ENCODE results near the gene ENDOD1.

ENDOD1 gene

GRCh38 chr11:95142431-95142830 is 52.8 kb downstream of the ENDOD1 start:
- DNase-seq (ENCODE audit: low read depth in 2 of 2) = no peak

GRCh38 chr11:95143106-95143681 is 53.5 kb downstream of the ENDOD1 start:
- DNase-seq (ENCODE audit: low read depth in 2 of 2) = no peak

DNA sequence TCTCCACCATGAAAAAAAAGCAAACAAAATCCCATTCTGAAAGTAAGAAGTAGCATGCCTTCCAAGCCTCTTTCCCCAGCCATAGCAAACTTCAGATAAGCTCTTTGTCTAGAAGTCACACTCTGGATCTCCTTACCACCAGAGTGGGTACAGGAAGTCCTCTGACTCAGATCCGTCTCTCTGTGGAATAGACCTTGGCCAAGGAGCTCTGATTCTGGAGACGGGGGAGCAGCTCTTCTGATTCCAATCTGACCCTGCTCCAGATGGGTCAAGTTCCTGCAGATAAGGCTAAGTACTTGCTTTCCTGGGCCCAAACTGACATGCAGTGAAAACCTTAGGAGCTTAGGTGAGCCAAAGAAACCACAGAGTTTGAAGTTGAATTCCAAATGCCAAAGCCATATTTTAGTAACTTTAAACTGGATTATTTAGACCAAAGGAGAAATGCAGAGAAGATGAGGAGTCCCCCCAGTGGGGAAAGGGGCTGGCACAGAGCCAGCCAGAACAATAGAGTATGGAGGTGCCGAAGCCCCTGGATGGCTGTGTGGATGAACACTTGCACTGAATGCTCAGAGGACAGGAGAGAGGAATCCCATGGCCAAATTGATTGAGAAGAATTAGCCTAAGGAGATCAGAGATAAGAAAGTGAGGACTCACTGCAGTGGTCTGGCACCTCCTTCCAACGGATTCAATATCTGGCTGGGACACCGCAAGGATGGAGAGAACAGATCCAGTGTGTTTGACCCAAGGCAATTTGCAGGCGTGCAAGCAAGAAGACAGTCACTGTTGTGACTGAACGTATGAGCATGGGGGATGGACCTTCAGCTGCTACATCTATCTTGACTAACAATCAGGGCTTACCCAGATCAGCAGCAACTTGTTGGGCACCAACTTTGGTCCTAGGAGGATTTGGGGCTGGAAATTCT is 54.9 kb downstream of the ENDOD1 start:
- DNase-seq (ENCODE audit: low read depth in 2 of 2) = no peak

GRCh38 chr11:95145430-95146060 is 55.9 kb downstream of the ENDOD1 start:
- DNase-seq (ENCODE audit: low read depth in 2 of 2) = no peak

DNA sequence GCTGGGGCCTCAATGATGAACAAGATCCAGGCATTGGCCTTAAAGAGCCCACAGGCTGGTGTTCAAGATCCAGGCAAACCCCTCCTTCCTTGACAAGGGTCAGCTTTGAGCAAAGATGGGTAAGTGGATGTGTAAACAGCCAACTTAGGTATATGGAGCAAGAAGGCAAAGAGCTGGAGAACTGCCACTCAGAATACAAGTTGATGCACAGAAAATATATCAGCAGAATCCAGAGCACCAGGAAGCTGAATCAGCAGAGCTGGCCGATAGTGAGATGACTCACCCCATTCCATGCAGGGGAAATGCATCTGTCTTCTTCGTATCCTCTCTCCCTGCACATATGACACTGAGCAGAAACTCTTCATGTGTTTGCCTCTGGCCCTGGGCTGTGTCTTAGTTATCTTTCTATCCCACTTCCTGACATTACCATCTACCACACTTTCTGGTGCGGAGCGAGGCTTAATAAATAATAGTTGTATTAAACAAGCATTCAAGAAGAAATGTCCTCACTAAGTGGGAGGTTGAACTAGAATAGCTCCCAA is 57.8 kb downstream of the ENDOD1 start:
- no peak for DNase-seq (ENCODE audit: low read depth in 2 of 2)

DNA sequence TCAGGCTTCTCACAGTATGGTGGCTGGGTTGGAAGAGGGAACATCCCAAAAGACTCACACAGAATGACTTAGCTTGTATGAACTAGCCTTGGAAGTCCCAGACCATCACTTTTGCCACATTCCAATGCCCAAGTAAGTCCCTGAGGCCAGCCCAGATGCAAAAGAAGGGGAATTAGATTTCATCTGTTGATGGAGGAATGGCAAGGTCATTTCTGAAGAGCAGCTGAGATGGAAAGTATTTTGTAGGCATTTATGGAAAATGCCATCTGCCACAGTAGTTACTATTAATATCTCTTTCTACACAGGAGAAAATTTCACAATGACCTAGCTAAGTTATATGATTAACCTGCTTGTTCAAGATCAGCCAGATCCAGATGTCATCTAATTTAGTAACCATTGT is 58.8 kb downstream of the ENDOD1 start:
- no peak for DNase-seq (ENCODE audit: low read depth in 2 of 2)

- no peak for DNase-seq (ENCODE audit: low read depth in 2 of 2)
Observed at GRCh38 chr11:95148938-95149337, 59.3 kb downstream of the ENDOD1 start.

DNA sequence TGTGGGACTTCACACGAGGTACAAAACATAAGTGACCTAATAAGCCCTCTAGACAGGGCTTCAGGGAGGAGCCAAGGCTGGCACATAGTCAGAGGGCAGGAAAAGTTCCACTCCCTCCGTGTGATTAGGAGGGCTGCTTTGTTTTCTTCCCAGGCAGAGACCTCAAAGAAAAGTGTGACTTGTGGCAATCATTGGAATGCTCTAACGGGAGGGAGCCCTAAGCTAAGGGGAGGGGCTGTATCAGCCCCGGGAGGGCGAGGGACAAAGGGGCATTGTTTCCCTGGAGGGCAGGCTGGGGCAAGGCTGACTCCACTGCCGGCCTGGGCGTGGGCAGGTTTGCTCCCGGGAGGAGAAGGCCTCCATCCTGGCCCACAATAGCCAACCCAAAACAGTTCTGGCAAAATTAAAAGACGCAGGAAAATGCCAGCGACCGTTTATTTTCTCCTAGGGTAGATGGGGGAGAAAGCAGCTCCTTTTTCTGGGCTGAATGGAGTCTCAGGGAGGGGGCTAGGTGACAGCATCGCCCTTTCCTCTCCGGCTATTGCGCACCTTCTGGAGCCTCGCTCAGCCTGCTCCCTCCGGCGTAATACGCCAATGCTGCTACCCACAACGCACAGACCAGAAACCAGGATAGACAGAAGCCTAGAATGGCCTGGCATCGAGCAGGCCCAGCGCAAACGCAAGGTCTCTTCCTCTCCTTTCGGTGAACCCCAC is 60.2 kb downstream of the ENDOD1 start:
- DNase-seq (ENCODE audit: low read depth in 2 of 2) = no peak

DNA sequence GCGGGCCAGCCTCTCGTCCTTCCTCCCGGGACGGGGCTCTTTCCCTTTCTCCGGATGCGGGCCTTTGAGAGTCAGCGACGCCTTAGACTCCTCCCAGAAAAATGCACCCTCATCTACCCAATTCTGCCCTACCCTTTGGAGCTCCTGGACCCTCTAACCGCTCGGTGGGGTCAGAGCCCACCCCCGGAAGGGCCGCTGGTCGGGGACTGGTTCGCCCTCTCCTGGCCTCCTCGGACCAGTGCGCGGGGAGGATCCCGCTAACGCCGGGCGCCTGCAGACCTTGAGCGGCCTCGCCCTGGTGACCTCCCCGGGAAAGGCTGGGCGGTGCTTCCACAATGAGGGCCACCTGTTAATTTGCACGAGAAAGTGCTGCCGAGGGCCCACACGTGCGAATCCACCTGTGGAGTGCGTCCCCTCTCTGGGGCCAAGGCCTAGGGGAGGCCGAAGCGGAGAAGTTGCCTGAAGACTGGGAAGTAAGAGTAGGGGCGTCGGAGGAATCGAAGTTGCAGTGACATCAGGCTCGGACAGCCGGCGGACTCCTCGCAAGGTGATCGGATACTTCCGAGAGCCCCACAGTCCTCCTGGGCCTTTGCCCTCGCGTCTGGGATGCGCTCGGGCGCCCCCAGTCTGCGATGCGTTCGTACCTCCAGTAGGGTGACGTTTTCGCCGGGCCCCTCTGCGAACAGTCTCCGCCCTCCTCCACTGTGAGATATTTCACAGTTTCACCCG is 61.5 kb downstream of the ENDOD1 start:
- DNase-seq (ENCODE audit: low read depth in 2 of 2) = peak; percentile 83 to 85

DNA sequence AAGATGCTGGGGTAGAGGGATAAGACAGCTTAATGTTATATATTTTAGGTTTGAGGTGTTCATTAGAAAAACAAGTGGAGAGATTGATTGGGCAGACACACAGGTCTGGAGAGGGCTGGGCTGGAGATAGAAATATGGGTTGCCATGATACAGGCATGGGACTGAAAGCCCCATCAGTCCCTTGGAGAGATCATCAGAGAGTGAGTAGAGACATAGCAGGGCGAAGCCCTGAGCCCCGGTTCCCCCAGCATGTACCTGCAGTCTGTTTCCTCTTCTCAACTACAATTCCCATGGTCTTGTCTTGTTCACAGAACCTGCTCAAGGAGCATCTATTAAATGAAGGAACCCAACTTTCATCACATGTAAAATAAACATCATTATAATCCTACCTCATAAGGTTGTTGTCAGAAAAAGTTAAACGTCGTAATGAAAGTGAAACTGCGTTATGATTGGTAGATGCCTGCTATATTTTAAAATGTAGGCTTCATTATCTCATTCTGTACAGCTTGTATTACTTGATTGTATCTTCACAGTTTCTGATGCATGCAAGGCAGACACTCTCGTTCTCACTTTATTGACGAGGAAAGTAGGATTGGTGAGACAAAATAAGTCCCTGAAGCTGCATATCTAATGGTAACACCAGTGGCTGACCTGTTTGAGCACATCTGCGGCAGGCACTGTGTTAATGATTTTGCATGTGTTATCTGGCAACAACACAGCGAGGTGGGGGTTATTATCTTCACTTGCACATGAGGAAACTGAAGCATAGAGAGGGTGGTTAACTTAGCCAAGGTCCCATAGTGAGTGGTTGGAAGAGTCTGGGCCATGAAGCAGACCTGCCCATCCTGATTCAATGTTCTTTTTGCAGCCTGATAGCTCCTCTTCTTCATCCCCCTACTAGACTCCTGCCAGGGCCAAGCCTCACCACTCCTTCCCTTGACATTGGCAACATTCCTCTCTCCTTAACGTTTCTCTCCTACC is 63.5 kb downstream of the ENDOD1 start:
- no peak for DNase-seq (ENCODE audit: low read depth in 2 of 2)

DNA sequence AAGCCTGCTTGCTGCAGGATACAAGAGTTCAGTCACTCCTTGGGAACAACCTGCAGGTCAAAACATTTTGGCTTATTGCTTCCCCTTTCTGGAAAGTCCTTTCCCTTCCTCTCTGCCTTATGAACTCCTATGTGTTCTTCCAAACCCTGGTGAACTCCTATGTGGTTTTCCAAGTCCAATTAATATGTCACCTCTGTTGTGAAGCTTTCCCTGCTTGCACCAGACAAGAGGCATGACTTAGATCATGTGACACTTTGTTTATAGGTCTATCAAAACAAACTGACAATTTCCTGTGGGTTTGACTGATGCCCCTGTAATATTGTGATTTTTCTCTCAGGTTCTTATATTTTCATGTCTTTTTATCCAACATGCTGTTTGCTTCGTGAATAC is 64.2 kb downstream of the ENDOD1 start:
- no peak for DNase-seq (ENCODE audit: low read depth in 2 of 2)

- peak in 1 of 2 donors; percentile 20 for DNase-seq (ENCODE audit: low read depth in 2 of 2)
Observed at GRCh38 chr11:95154514-95154913, 64.9 kb downstream of the ENDOD1 start.

GRCh38 chr11:95155385-95155784 is 65.7 kb downstream of the ENDOD1 start:
- no peak for DNase-seq (ENCODE audit: low read depth in 2 of 2)

GRCh38 chr11:95156133-95156721 is 66.6 kb downstream of the ENDOD1 start:
- DNase-seq (ENCODE audit: low read depth in 2 of 2) = no peak

DNA sequence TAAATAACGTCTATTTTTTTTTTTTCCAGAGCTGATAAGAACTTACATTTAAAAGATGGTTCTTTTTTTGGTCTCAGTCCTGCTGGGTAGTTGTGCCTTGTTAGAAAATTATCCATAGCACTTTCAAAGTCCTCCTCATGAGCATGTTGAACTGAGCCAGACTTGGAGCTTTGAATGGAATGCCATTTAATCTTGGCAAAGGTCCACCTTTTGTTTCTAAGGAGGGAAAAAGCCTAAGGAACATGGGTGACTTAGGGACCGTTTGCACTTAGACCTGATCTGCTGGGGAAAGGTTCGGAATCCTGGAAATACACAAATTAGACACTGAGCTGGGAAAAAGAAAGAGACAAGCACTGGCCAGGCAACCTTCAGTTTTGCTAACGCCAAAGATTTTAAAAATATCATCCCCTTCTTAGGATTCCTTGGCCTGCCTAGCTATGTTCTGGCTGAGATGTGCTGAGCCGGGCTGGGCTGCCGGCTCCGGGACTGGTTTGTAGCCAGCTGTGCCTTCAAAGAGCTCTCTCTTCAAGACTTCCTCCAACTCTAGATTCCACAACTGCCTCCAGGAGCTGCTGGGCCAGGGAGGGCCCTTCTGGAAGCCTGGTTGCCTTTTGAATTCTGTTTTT is 67.4 kb downstream of the ENDOD1 start:
- DNase-seq (ENCODE audit: low read depth in 2 of 2) = no peak

DNA sequence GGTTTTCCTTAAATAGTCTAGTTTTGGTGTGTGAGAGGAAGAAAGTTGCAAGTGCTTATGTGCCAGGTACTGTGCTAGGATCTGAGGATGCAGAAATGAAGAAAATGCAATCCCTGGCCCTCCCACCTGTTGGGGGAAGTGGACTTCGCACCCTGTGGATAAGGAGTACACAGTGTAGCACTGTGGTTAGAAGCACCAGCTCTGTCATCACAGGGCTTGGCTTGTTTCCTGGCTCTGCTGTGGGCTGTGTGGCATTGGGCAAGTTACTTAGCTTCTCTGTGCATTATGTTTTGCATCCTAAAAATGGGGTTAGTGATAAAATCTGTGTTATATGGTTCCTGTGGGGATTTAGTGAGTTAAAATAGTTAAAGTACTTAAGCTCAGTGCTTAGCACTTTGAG is 68.2 kb downstream of the ENDOD1 start:
- DNase-seq (ENCODE audit: low read depth in 2 of 2) = no peak

- no peak for DNase-seq (ENCODE audit: low read depth in 2 of 2)
Observed at GRCh38 chr11:95161248-95161647, 71.6 kb downstream of the ENDOD1 start.

GRCh38 chr11:95163106-95163505 is 73.5 kb downstream of the ENDOD1 start:
- DNase-seq (ENCODE audit: low read depth in 2 of 2) = no peak

DNA sequence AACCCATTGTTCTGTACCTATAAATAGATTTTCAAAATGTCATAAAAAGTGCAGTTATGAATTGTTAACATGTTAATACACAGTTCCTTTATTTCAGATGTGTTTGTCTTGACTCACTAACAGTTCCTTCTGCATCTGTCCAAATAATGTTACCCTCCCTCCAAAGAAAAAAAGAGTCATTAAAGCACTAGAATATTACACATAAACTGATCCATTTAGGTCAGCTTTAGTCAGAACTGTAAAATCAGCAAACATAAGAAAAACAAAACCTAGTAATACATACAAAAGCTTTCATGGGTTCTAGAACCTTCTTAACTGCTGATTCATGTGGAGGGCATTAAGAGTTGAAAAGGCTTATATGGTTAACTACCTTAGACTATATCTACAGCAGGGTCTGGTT is 76.0 kb downstream of the ENDOD1 start:
- DNase-seq (ENCODE audit: low read depth in 2 of 2) = no peak
